ENCODE measurements around the gene AAR2.

Gene AAR2

DNA sequence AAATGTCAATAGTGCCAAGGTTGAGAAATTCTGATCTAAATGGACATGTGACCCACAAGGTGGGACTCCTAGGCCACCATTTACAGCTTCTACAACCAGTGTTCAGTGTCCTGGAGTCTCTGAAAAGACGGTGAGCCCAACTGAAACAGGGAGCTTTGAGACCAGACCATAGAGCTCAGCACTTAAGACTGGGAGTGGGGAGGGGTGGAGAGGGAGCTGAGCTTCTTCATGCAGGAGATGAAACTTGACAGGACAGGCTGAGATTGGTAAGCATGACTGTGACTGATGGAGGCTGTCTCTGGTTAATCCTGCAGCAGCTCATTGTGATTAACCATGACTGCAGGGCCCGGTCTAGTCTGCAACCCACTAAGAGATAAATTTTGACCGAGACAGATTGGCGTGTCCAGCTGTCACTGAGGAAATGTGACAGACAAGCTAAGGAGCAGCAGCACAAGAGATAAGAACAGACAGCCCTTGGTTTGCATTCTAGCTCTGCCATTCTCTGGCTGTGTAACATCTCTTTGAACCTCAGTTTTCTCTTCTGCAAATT lies 1.4 kb upstream of the AAR2 start:
- Histone ChIP-seq H3K4me2 (ENCODE audit: low read length) (no peak overlapping the region), H3K27ac (ENCODE audit: low read depth, low read length) (no peak overlapping the region)

DNA sequence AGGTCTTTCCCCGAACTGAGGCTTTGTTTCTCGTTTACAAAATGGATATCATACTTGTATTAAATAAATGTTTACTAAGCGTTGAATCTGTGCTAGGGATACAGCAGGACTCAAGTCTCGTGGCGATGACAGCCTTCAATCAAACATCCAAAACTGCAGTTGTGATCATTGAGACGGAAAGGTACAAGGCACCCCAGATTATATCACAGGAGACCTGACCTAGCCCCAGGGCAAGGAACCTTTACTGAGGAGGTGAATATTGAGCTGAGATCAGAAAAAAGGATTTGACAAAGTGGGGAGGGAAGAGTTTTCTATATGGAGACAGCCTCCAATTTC lies 476 bp downstream of the AAR2 start:
- Histone ChIP-seq H3K9me2 (replicated peaks; ENCODE audit: control insufficient read depth, low read length) (no peaks in the 10 kb centered on the region), H3K4me2 (ENCODE audit: low read length) (peak overlapping the region; percentile 79), H3K4me3 (ENCODE audit: low read length) (peak overlapping the region; percentile 78), H3F3A (ENCODE audit: control insufficient read depth, insufficient read depth) (no peaks in the 10 kb centered on the region; the same call in 1 of the 2 replicates), H3K27me3 (ENCODE audit: control insufficient read depth, low read length) (no peaks in the 10 kb centered on the region), H3K27ac (ENCODE audit: low read depth, low read length) (peak overlapping the region; percentile 1; the same call in 1 of the 2 replicates), H3K36me3 (ENCODE audit: control insufficient read depth, low read length) (peaks cover 16% of the 10 kb centered on the region), H3K9me3 (ENCODE audit: control insufficient read depth, insufficient read depth, low read length) (no peaks in the 10 kb centered on the region), H3K79me2 (ENCODE audit: control insufficient read depth, low read length) (peaks cover 58% of the 10 kb centered on the region), H4K20me1 (ENCODE audit: control insufficient read depth, insufficient read depth, low read depth, low read length) (no peaks in the 10 kb centered on the region; the same call in 1 of the 2 replicates), H3K4me1 (ENCODE audit: control insufficient read depth, low read length) (peaks cover 15% of the 10 kb centered on the region)
- TF ChIP-seq EZH2phosphoT487 (IDR thresholded peaks at IDR 0.05; ENCODE audit: borderline replicate concordance, low read length): no peak
- TF ChIP-seq, protein P1, sequence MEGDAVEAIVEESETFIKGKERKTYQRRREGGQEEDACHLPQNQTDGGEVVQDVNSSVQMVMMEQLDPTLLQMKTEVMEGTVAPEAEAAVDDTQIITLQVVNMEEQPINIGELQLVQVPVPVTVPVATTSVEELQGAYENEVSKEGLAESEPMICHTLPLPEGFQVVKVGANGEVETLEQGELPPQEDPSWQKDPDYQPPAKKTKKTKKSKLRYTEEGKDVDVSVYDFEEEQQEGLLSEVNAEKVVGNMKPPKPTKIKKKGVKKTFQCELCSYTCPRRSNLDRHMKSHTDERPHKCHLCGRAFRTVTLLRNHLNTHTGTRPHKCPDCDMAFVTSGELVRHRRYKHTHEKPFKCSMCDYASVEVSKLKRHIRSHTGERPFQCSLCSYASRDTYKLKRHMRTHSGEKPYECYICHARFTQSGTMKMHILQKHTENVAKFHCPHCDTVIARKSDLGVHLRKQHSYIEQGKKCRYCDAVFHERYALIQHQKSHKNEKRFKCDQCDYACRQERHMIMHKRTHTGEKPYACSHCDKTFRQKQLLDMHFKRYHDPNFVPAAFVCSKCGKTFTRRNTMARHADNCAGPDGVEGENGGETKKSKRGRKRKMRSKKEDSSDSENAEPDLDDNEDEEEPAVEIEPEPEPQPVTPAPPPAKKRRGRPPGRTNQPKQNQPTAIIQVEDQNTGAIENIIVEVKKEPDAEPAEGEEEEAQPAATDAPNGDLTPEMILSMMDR (IDR thresholded peaks at IDR 0.05; ENCODE audit: low read depth, low read length, poor library complexity, severe bottlenecking): no peak

More for the DNA sequence above, 1.4 kb upstream of the AAR2 start:
- TF ChIP-seq EZH2phosphoT487 (IDR thresholded peaks at IDR 0.05; ENCODE audit: borderline replicate concordance, low read length): no peak
- TF ChIP-seq, protein P1 (IDR thresholded peaks at IDR 0.05; ENCODE audit: low read depth, low read length, poor library complexity, severe bottlenecking): no peak
- no peaks in the 10 kb centered on the region for H3F3A ChIP-seq (ENCODE audit: control insufficient read depth, insufficient read depth)
- H3K79me2 ChIP-seq (ENCODE audit: control insufficient read depth, low read length): peaks cover 41% of the 10 kb centered on the region
- no peaks in the 10 kb centered on the region for H3K27me3 ChIP-seq (ENCODE audit: control insufficient read depth, low read length)
- no peaks in the 10 kb centered on the region; the same call in 1 of the 2 replicates for H4K20me1 ChIP-seq (ENCODE audit: control insufficient read depth, insufficient read depth, low read depth, low read length)
- H3K9me3 ChIP-seq (ENCODE audit: control insufficient read depth, insufficient read depth, low read length): no peaks in the 10 kb centered on the region
- H3K4me1 ChIP-seq (ENCODE audit: control insufficient read depth, low read length): peaks cover 15% of the 10 kb centered on the region
- H3K4me3 ChIP-seq (ENCODE audit: low read length): no peak overlapping the region
- peaks cover 7% of the 10 kb centered on the region; the same call in 1 of the 2 replicates for H3K36me3 ChIP-seq (ENCODE audit: control insufficient read depth, low read length)
- no peaks in the 10 kb centered on the region for H3K9me2 ChIP-seq (replicated peaks; ENCODE audit: control insufficient read depth, low read length)

DNA sequence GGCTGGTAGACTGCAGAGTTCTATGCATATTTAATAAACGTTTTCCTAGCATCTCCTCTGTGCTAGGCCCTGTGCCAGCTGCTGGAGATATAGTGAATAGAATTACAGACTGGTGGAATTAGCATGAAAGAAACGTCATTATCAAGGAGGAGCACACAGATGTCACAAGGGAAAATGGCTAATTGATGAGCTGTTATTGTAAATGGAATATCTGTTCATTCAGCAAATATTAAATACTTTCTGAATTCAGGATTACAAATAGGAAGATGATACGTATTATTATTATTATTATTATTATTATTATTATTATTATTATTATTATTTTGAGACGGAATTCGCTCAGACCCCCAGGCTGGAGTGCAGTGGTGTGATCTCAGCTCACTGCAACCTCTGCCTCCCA lies 1.2 kb downstream of the AAR2 start:
- H3K4me1 ChIP-seq (ENCODE audit: control insufficient read depth, low read length): peaks cover 15% of the 10 kb centered on the region
- no peaks in the 10 kb centered on the region for H3K27me3 ChIP-seq (ENCODE audit: control insufficient read depth, low read length)
- peaks cover 16% of the 10 kb centered on the region for H3K36me3 ChIP-seq (ENCODE audit: control insufficient read depth, low read length)
- no peak for TF ChIP-seq EZH2phosphoT487 (IDR thresholded peaks at IDR 0.05; ENCODE audit: borderline replicate concordance, low read length)
- TF ChIP-seq, protein P1 (IDR thresholded peaks at IDR 0.05; ENCODE audit: low read depth, low read length, poor library complexity, severe bottlenecking): no peak
- peaks cover 61% of the 10 kb centered on the region for H3K79me2 ChIP-seq (ENCODE audit: control insufficient read depth, low read length)
- no peaks in the 10 kb centered on the region for H3K9me2 ChIP-seq (replicated peaks; ENCODE audit: control insufficient read depth, low read length)
- no peaks in the 10 kb centered on the region for H3K9me3 ChIP-seq (ENCODE audit: control insufficient read depth, insufficient read depth, low read length)
- peak overlapping the region; percentile 78 for H3K4me3 ChIP-seq (ENCODE audit: low read length)
- H4K20me1 ChIP-seq (ENCODE audit: control insufficient read depth, insufficient read depth, low read depth, low read length): no peaks in the 10 kb centered on the region; the same call in 1 of the 2 replicates
- no peak overlapping the region for H3K27ac ChIP-seq (ENCODE audit: low read depth, low read length)
- peak overlapping the region; percentile 79 for H3K4me2 ChIP-seq (ENCODE audit: low read length)
- H3F3A ChIP-seq (ENCODE audit: control insufficient read depth, insufficient read depth): no peaks in the 10 kb centered on the region; the same call in 1 of the 2 replicates

Data from DOHH2 (cell line).